ENCODE measurements around the gene PCDH9.

PCDH9 gene

DNA sequence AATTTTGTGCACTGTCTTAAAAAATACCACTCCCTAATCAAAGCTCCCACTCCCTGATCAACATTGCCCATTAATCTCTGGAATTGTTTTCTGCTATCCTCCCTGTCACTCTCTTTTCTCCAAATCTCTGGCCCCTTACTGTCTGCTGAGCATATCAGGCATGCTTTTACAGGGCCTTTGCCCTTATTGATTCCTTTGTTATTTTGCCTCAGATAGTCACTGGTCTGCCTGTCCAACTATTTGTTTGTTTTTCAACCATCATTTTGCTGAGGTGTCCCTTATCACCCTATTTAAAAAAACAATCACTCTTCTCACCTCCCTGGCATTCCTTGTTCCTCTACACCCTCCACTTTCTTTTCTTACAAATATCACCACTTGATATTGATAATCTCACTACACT is 153.0 kb downstream of the PCDH9 start:
- no peak for DNase-seq

- DNase-seq = no peak
Measured at GRCh38 chr13:67076378-67076777, 153.8 kb downstream of the PCDH9 start.

- DNase-seq = no peak
Measured at GRCh38 chr13:67075239-67075638, 154.9 kb downstream of the PCDH9 start.

- DNase-seq = no peak
Measured at GRCh38 chr13:67071918-67072598, 158.1 kb downstream of the PCDH9 start.

- no peak for DNase-seq
Measured at GRCh38 chr13:67070306-67070705, 159.8 kb downstream of the PCDH9 start.

DNA sequence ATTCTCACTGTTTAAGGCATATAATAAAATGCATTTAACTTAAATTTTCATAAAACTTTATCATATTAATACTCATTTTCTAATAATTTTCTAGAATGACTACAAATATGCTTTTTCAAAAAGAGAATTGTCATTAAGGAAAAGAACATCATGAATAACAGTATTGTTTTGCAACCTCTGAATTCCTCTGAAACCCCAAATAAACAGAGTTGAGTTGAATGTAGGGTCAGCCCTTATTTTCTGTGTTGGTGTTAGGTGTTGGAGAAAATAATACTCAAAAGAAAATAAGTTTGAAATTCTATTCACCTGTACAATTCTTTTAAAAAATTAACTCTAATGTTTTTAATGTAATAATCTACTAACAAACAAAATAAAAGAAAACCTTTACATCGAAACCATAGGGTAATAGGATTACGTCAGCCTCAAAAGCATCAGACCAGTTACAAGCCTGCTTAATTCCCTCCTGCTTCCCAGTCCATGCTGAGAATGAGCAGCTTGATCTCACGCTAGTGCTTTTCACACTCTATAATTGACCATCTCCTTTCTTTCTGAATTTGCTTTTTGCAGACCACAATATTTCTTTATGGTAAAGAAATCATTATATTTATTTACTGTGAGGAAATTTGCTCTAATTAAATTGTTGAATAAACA is 160.9 kb downstream of the PCDH9 start:
- no peak for DNase-seq

DNA sequence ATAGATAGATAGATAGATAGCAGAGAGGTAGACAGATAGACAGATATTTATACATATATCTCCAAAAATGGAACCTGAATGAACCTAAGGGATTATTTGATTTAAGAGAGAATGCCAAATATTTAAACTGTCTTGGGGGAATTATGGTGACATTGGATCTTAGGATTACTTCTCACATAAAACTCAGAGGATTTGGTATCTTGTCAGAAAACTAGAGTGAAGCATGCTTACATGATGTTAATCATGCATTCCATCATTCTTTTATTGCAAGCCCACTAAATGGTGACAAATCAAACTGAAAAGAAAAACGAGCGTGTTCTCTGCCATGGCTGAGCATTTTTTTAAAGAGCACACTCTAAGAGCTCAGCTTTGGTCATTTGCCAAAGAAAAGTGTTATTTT is 165.2 kb downstream of the PCDH9 start:
- no peak for DNase-seq

DNA sequence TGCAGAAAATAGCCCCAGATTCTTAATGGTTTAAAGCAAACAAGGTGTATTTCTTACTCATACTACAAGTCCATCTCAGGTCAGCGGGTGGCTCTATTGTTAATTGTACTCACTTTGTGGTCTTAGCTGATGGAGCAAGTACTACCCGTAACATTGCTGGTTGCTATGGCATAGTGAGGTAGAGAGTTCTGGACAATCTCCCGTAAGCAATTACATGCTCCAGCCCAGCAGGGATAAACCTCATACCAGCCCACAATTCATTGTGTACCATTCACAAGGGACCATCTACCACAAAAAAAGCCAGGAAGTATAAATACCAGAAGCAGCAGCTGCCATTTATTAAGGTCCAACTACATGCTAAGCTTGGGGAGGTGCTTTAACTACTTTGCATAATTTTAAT is 167.1 kb downstream of the PCDH9 start:
- DNase-seq = no peak

- DNase-seq = no peak
Measured at GRCh38 chr13:67062160-67062559, 168.0 kb downstream of the PCDH9 start.

- DNase-seq = no peak
Measured at GRCh38 chr13:67061750-67062149, 168.4 kb downstream of the PCDH9 start.

DNA sequence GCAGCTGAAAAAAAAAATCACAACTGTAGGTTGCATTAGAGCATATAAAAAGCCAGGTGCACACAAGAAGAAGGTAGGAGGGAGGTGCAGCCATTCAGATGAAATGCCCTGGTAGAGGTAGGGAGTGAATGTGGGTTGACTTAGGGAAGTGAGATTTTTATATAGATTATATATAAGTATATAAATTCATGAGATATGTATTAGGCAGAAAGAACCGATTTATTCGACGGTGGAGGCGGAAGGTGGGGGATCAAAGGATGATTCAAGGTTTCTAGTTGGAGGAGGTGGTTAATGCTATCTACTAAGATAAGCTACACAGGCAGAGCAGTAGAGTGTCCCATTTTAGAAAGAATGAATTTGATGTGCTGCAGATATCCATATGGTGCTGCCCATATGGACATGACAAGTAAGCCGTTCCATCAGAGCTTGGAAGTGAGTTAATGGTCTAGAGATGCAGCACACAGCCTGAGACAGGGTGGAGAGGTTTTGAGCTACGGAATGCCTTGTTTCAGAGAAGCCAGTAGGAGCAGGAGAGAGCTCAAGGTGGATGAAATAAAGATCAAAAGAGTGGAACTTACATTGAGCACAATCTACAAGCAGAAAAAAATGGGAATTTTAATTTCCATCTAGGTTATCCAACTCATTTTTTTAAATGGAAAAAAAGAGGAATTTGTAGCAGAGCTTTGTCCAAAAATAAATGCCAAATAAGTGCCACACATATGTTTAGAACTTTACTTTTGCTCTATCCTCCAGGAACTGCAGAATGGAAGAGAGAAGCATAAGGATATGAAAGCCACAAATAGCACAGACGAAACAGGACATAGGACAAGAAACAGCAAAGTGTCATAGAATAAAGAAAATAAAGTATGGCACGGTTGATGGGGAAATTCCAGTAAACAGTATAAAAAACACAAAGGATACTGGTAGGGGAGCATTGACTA is 177.3 kb downstream of the PCDH9 start:
- no peak for DNase-seq

DNA sequence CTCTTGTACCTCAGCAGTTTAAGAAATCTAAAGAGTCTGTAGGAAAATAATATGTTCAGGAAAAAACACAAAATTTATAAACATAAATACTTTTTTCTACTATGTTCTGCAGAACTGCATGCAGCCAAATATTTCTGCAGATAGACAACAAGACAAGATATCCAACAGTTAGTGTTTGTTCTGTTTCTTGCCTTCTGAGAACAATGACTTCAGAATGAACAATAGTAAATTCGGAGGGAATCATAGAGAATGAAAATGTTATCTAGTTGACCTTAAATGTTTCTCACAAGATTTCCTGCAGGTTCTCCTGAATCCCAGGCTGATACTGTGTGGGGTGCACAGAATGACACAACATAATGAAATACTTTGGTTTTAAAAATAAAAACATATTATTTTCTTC is 180.4 kb downstream of the PCDH9 start:
- DNase-seq = no peak

- DNase-seq = no peak
Measured at GRCh38 chr13:67048821-67049150, 181.3 kb downstream of the PCDH9 start.

- no peak for DNase-seq
Measured at GRCh38 chr13:67048084-67048820, 181.9 kb downstream of the PCDH9 start.

- no peak for DNase-seq
Measured at GRCh38 chr13:67045357-67045756, 184.8 kb downstream of the PCDH9 start.

DNA sequence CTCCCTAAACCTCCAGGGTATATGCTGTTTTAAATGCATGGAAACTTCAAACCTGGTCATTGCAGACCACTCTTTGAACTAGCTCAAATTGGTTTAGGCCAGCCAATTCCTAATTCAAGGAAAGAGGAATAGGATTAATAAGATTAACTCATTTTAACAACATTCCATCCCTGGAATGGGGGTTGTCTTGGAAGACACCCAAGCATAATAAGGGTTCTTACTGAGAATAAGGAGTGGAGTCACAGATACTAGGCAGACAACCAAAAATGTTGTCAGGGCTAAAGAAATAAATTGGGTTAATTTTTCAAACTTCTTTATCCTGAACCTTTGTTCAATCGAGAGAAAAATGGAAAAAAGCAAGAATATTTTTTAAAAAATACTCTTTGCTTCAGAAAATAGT is 186.2 kb downstream of the PCDH9 start:
- DNase-seq = no peak

- no peak for DNase-seq
Measured at GRCh38 chr13:67042556-67042955, 187.6 kb downstream of the PCDH9 start.

- no peak for DNase-seq
Measured at GRCh38 chr13:67036699-67037457, 193.3 kb downstream of the PCDH9 start.

GRCh38 chr13:67033170-67033569 is 197.0 kb downstream of the PCDH9 start:
- DNase-seq = no peak

DNA sequence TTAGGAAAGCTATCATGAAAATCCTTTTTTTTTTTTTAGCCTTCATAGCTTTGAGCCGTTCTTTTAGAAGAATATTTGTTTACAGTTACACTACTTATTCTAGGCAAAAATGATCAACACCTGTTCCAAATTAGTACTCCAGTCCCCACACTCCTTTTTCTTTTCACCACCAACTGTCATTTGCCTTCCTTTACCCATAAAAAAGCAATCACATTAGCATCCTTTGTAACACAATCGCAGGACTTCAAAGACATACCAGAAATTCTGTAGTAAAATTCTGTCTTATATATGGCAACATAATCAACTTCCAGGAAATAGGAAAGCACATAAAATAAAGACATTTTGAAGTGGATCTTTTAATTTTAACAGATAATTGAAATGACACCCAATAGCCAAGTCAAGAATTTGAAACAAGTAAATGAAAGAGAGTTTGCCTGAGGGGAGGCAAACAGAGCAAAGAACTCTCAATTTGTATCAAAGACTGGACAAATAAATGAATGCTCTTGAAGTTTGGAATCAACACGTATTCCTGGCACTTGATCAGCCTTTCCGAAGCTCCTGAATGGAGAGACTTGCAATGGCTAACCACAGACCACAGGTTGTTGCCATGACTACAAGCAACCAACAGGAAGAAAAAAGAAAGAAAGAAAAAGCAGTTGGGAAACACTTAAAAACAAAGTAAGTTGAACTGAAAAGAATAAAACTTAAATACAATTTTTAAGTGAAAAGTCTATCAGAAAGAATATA is 206.8 kb downstream of the PCDH9 start:
- no peak for DNase-seq

DNA sequence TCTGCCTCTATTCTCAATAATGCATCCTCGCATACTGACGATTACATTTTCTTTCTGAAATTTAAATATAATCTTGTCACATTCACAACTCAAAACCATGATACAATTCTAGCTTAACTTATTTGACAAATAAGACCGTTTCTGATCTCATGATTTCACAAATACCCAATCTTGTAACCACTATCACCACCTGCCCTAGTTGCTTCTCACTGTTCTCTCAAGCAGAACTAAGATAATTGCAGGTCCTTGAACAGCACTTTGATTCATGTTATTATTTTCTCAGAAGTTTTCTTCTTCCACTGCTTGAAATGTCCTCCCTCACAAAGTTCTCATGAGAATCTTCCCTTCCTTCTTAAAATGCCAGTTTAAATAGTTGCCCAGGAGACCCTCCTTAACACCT is 211.4 kb downstream of the PCDH9 start:
- DNase-seq = no peak

GRCh38 chr13:67017276-67017675 is 212.9 kb downstream of the PCDH9 start:
- DNase-seq = no peak
